H9 (cell line): ENCODE measurements around the gene CNKSR1. TPM values are rescaled to one million over a fixed set of nuclear protein-coding genes. Genes with fewer than 3 reads are reported as not detected.

Experiments used
- DNase-seq: peaks from one replicate; pipeline ENCODE4 v3.0.0-alpha.2; 2017
- H2AFZ ChIP-seq: one replicate; pipeline ENCODE4 v1.6.1; 2013; ENCODE audit warnings: mild to moderate bottlenecking, low read length, control low read depth, moderate library complexity
- H2AK5ac ChIP-seq: 2 replicates; pipeline ENCODE4 v1.6.1; 2013; ENCODE audit warnings: low read length, control low read depth, mixed read lengths; ENCODE audit not compliant: insufficient read length
- H2BK120ac ChIP-seq: one replicate; pipeline ENCODE4 v1.6.1; 2013; ENCODE audit warnings: low read depth, mild to moderate bottlenecking, low read length, control low read depth, inconsistent platforms; ENCODE audit not compliant: poor library complexity, severe bottlenecking
- H2BK12ac ChIP-seq: 2 replicates; pipeline ENCODE4 v1.6.1; 2013; ENCODE audit warnings: low read length, control low read depth, mixed read lengths, low read depth; ENCODE audit not compliant: insufficient read length
- H2BK15ac ChIP-seq: 2 replicates; pipeline ENCODE4 v1.6.1; 2013; ENCODE audit warnings: low read depth, low read length, control low read depth
- H2BK20ac ChIP-seq: one replicate; pipeline ENCODE4 v1.6.1; 2013; ENCODE audit warnings: low read depth, mild to moderate bottlenecking, low read length, control low read depth, inconsistent platforms; ENCODE audit not compliant: poor library complexity, severe bottlenecking
- H2BK5ac ChIP-seq: 2 replicates; pipeline ENCODE4 v1.6.1; 2013; ENCODE audit warnings: low read length, control low read depth, mixed read lengths; ENCODE audit not compliant: insufficient read length
- H3K14ac ChIP-seq: 2 replicates; pipeline ENCODE4 v1.6.1; 2013; ENCODE audit warnings: low read length, control low read depth; ENCODE audit not compliant: insufficient read depth
- H3K18ac ChIP-seq: 2 replicates; pipeline ENCODE4 v1.6.1; 2013; ENCODE audit warnings: low read depth, mild to moderate bottlenecking, mixed read lengths, low read length, control low read depth; ENCODE audit not compliant: insufficient read length
- H3K23ac ChIP-seq: 2 replicates; pipeline ENCODE4 v1.6.1; 2013; ENCODE audit warnings: low read length, control low read depth, mixed read lengths, low read depth; ENCODE audit not compliant: insufficient read length
- H3K23me2 ChIP-seq: 2 replicates; pipeline ENCODE4 v1.6.1; 2013; ENCODE audit warnings: low read depth, mild to moderate bottlenecking, mixed read lengths, low read length, control low read depth; ENCODE audit not compliant: insufficient read length, poor library complexity, severe bottlenecking
- H3K27ac ChIP-seq: 2 replicates; pipeline ENCODE4 v1.5.1; 2013; ENCODE audit warnings: low read length, control low read depth, mixed read lengths, low read depth; ENCODE audit not compliant: insufficient read length
- H3K27me3 ChIP-seq: 2 replicates; pipeline ENCODE4 v1.6.1; 2013; ENCODE audit warnings: low read length, control low read depth, inconsistent platforms; ENCODE audit not compliant: insufficient read depth
- H3K4ac ChIP-seq: 2 replicates; pipeline ENCODE4 v1.6.1; 2013; ENCODE audit warnings: low read depth, mild to moderate bottlenecking, control low read depth, inconsistent platforms, low read length, moderate library complexity
- H3K4me1 ChIP-seq: 2 replicates; pipeline ENCODE4 v1.6.1; 2013; ENCODE audit warnings: low read length, control low read depth, inconsistent platforms; ENCODE audit not compliant: insufficient read depth
- H3K4me2 ChIP-seq: 2 replicates; pipeline ENCODE4 v1.6.1; 2013; ENCODE audit warnings: low read length, control low read depth, mixed read lengths; ENCODE audit not compliant: insufficient read length, insufficient read depth
- H3K56ac ChIP-seq: 2 replicates; pipeline ENCODE4 v1.6.1; 2013; ENCODE audit warnings: low read depth, mild to moderate bottlenecking, mixed read lengths, low read length, control low read depth; ENCODE audit not compliant: insufficient read length
- H3K79me1 ChIP-seq: 2 replicates; pipeline ENCODE4 v1.6.1; 2013; ENCODE audit warnings: low read depth, mild to moderate bottlenecking, moderate library complexity, low read length, control low read depth, inconsistent platforms; ENCODE audit not compliant: insufficient read depth, poor library complexity, severe bottlenecking
- H3K79me2 ChIP-seq: 2 replicates; pipeline ENCODE4 v1.6.1; 2013; ENCODE audit warnings: low read length, control low read depth, inconsistent platforms; ENCODE audit not compliant: insufficient read depth
- H3K9ac ChIP-seq: 2 replicates; pipeline ENCODE4 v1.6.1; 2013; ENCODE audit warnings: low read length, control low read depth, mixed read lengths; ENCODE audit not compliant: insufficient read length; ENCODE audit errors: extremely low read depth
- H3K9me3 ChIP-seq: one replicate; pipeline ENCODE4 v1.6.1; 2013; ENCODE audit warnings: low read depth, low read length, inconsistent platforms; ENCODE audit not compliant: control insufficient read depth
- H3T11ph ChIP-seq: one replicate; pipeline ENCODE4 v1.6.1; 2013; ENCODE audit warnings: mild to moderate bottlenecking, low read length, control low read depth, inconsistent platforms
- H4K20me1 ChIP-seq: one replicate; pipeline ENCODE4 v1.6.1; 2013; ENCODE audit not compliant: control insufficient read depth, insufficient read length, insufficient read depth
- H4K5ac ChIP-seq: 2 replicates; pipeline ENCODE4 v1.6.1; 2013; ENCODE audit warnings: low read depth, mild to moderate bottlenecking, mixed read lengths, low read length, control low read depth; ENCODE audit not compliant: insufficient read length
- H4K8ac ChIP-seq: replicated peaks from 2 replicates; pipeline ENCODE4 v1.6.1; 2013; ENCODE audit warnings: low read length, control low read depth, mixed read lengths, low read depth; ENCODE audit not compliant: insufficient read length
- H4K91ac ChIP-seq: 2 replicates; pipeline ENCODE4 v1.6.1; 2013; ENCODE audit warnings: low read depth, mild to moderate bottlenecking, moderate library complexity, mixed read lengths, low read length, control low read depth; ENCODE audit not compliant: insufficient read length
- H3K27ac Mint-ChIP-seq, 3 experiments: 2 replicates in 2 of 3; 3 replicates in 1 of 3; pipeline ENCODE4 v1.8.0; 2020 to 2021; ENCODE audit warnings: mixed read lengths in 3 of 3, mild to moderate bottlenecking in 1 of 3, moderate library complexity in 1 of 3
- H3K27me3 Mint-ChIP-seq: 2 replicates; pipeline ENCODE4 v1.8.0; 2021; ENCODE audit warnings: low read depth, mild to moderate bottlenecking, moderate library complexity, mixed read lengths
- H3K36me3 Mint-ChIP-seq, 3 experiments: 2 replicates in 2 of 3; 3 replicates in 1 of 3; pipeline ENCODE4 v1.8.0; 2020 to 2021; ENCODE audit warnings: low read depth in 3 of 3, mixed read lengths in 3 of 3; ENCODE audit not compliant: insufficient read depth in 1 of 3
- H3K4me1 Mint-ChIP-seq, 2 experiments: 2 replicates each; pipeline ENCODE4 v1.8.0; 2020; ENCODE audit warnings: mixed read lengths in 2 of 2
- H3K4me3 Mint-ChIP-seq, 2 experiments: 2 replicates in 1 of 2; 3 replicates in 1 of 2; pipeline ENCODE4 v1.8.0; 2020 to 2021; ENCODE audit warnings: mild to moderate bottlenecking in 2 of 2, mixed read lengths in 2 of 2, moderate library complexity in 1 of 2
- H3K9me3 Mint-ChIP-seq, 2 experiments: 2 replicates in 1 of 2; 3 replicates in 1 of 2; pipeline ENCODE4 v1.8.0; 2020; ENCODE audit warnings: mild to moderate bottlenecking in 2 of 2, mixed read lengths in 2 of 2, moderate library complexity in 1 of 2
- WGBS: extraction: QIAGEN DNeasy Blood & Tissue Kit; methylation state at CpG from one replicate; pipeline ENCODE4 v1.1.7; 2013; ENCODE audit warnings: missing lambda C conversion rate, low lambda C conversion rate, mixed read lengths; ENCODE audit not compliant: insufficient read length; ENCODE audit errors: extremely low coverage; 5-methylcytosine and 5-hydroxymethylcytosine counted together
- total RNA-seq: library from RNA; stranded (reverse); gene quantifications from 2 replicates; pipeline ENCODE4 v1.2.1, GENCODE V29; 2021
- TF ChIP-seq, protein P1 (sequence below): fragments of 200-600 bp; sonication (generic); conservative IDR thresholded peaks from 3 replicates; pipeline ENCODE4 v1.8.0; 2021; ENCODE audit warnings: antibody characterized with exemption, mild to moderate bottlenecking

CNKSR1 gene
- total RNA-seq, 1 experiment from 2014 or later, result 26.3 TPM

DNA sequence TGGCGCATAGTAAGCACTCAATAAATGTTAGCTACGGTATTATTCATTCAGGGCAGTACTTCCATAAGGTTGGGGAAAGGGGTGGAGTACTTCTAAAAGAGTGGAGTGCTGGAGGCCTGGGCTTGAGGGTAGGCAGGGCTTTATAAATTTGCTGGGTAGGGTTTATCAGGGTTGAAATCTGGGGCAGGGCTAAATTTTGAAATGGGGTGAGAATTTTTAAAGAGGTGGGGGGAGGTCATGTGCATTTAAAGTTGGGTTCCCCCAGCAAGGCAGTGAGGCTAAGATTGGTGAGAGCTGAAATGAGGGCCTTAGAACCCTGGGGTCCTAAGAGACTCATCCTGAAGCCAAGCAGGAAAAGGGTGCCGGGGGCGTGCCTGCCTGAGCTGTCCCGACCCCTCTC lies 23.1 kb downstream of the CNKSR1 start:
- Histone ChIP-seq H4K8ac (no peak overlapping the region), H3K9ac (no peak overlapping the region), H2BK20ac (no peak overlapping the region), H3K27me3 (no peaks in the 10 kb centered on the region), H2BK12ac (no peak overlapping the region), H2AK5ac (no peak overlapping the region), H3K4ac (no peak overlapping the region), H4K91ac (no peak overlapping the region), H4K20me1 (no peaks in the 10 kb centered on the region), H3K23ac (no peak overlapping the region), H3K9me3 (no peaks in the 10 kb centered on the region), H3K4me2 (no peak overlapping the region), H3K56ac (no peak overlapping the region), H3K18ac (peak overlapping the region; percentile 36), H2AFZ (no peak overlapping the region), H2BK15ac (no peak overlapping the region), H3K79me2 (no peaks in the 10 kb centered on the region), H3K4me1 (no peaks in the 10 kb centered on the region), H3K27ac (no peak overlapping the region), H3K23me2 (no peaks in the 10 kb centered on the region), H2BK5ac (no peak overlapping the region), H4K5ac (no peak overlapping the region), H3K79me1 (no peaks in the 10 kb centered on the region), H3T11ph (no peak overlapping the region), H3K14ac (no peak overlapping the region), H2BK120ac (no peak overlapping the region)
- DNase-seq, result no peak
- Mint-ChIP-seq H3K9me3 (no peaks in the 10 kb centered on the region), H3K27ac (no peak overlapping the region; a peak in 2 of 7 replicates), H3K4me3 (no peak overlapping the region), H3K27me3 (peaks cover 19% of the 10 kb centered on the region), H3K4me1 (peaks cover 33 to 42% of the 10 kb centered on the region in 2 experiments), H3K36me3 (no peaks in the 10 kb centered on the region)
- TF ChIP-seq, protein P1, sequence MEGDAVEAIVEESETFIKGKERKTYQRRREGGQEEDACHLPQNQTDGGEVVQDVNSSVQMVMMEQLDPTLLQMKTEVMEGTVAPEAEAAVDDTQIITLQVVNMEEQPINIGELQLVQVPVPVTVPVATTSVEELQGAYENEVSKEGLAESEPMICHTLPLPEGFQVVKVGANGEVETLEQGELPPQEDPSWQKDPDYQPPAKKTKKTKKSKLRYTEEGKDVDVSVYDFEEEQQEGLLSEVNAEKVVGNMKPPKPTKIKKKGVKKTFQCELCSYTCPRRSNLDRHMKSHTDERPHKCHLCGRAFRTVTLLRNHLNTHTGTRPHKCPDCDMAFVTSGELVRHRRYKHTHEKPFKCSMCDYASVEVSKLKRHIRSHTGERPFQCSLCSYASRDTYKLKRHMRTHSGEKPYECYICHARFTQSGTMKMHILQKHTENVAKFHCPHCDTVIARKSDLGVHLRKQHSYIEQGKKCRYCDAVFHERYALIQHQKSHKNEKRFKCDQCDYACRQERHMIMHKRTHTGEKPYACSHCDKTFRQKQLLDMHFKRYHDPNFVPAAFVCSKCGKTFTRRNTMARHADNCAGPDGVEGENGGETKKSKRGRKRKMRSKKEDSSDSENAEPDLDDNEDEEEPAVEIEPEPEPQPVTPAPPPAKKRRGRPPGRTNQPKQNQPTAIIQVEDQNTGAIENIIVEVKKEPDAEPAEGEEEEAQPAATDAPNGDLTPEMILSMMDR, result no peak
- no CpG with 5 or more reads among the region's 5 CpGs for WGBS
